SK-N-SH treated with all-trans-retinoic acid at 6 μM for 48 hours (cell line): ENCODE results near the gene USH2A.

Experiments used
- ATAC-seq: fragments of 200-7000 bp; cut with Tn5 transposase; 3 replicates; pipeline ENCODE4 v1.9.1; 2020; ENCODE audit warnings: mild to moderate bottlenecking, moderate library complexity
- BACH2 ChIP-seq: fragments of 250-450 bp; sonication (Bioruptor Pico); IDR thresholded peaks from 2 replicates; pipeline ENCODE4 v1.9.0; 2021; ENCODE audit warnings: mild to moderate bottlenecking, borderline replicate concordance
- CSDC2 ChIP-seq: fragments of 250-450 bp; sonication (Bioruptor Pico); IDR thresholded peaks from 2 replicates; pipeline ENCODE4 v1.5.0; 2020; ENCODE audit warnings: mild to moderate bottlenecking, moderate library complexity
- ESRRG ChIP-seq: fragments of 250-450 bp; sonication (Bioruptor Pico); IDR thresholded peaks from 2 replicates; pipeline ENCODE4 v1.6.1; 2021; ENCODE audit warnings: mild to moderate bottlenecking
- GLIS3 ChIP-seq: fragments of 250-450 bp; sonication (Bioruptor Pico); IDR thresholded peaks from 2 replicates; pipeline ENCODE4 v1.5.0; 2020; ENCODE audit warnings: mild to moderate bottlenecking, moderate library complexity
- ISL1 ChIP-seq: fragments of 250-450 bp; sonication (Bioruptor Pico); IDR thresholded peaks from 2 replicates; pipeline ENCODE4 v2.1.2; 2022; ENCODE audit warnings: mild to moderate bottlenecking, moderate library complexity
- OSR1 ChIP-seq: fragments of 250-450 bp; sonication (Bioruptor Pico); IDR thresholded peaks from 2 replicates; pipeline ENCODE4 v1.8.0; 2022; ENCODE audit warnings: moderate library complexity, mild to moderate bottlenecking, inconsistent platforms
- PPARA ChIP-seq: fragments of 250-450 bp; sonication (Bioruptor Pico); IDR thresholded peaks from 2 replicates; pipeline ENCODE4 v1.5.0; 2020; ENCODE audit warnings: mild to moderate bottlenecking, borderline replicate concordance
- RARB ChIP-seq: fragments of 250-450 bp; sonication (Bioruptor Pico); IDR thresholded peaks from 2 replicates; pipeline ENCODE4 v1.8.0; 2021; ENCODE audit warnings: mild to moderate bottlenecking, moderate library complexity
- TCF4 ChIP-seq: fragments of 250-450 bp; sonication (Bioruptor Pico); IDR thresholded peaks from 2 replicates; pipeline ENCODE4 v1.8.0; 2021; ENCODE audit warnings: mild to moderate bottlenecking, moderate library complexity, borderline replicate concordance
- TOX ChIP-seq: fragments of 250-450 bp; sonication (Bioruptor Pico); IDR thresholded peaks from 2 replicates; pipeline ENCODE4 v1.8.0; 2021; ENCODE audit warnings: mild to moderate bottlenecking, moderate library complexity, borderline replicate concordance
- ZC3H10 ChIP-seq: fragments of 250-450 bp; sonication (Bioruptor Pico); IDR thresholded peaks from 2 replicates; pipeline ENCODE4 v1.5.1; 2021; ENCODE audit warnings: mild to moderate bottlenecking, moderate library complexity
- ZFP3 ChIP-seq: fragments of 250-450 bp; sonication (Bioruptor Pico); IDR thresholded peaks from 2 replicates; pipeline ENCODE4 v1.5.0; 2020; ENCODE audit warnings: mild to moderate bottlenecking, moderate library complexity
- ZNF565 ChIP-seq: fragments of 450-650 bp; formaldehyde crosslinking; conservative IDR thresholded peaks from 2 replicates; pipeline ENCODE4 v1.5.0; 2020; ENCODE audit warnings: low read depth, mild to moderate bottlenecking, moderate library complexity
- ZNF70 ChIP-seq: fragments of 450-650 bp; formaldehyde crosslinking; IDR thresholded peaks from 2 replicates; pipeline ENCODE4 v1.5.0; 2020; ENCODE audit warnings: mild to moderate bottlenecking, moderate library complexity
- TF ChIP-seq, protein P1 (sequence below): fragments of 250-450 bp; sonication (Bioruptor Pico); IDR thresholded peaks from 2 replicates; pipeline ENCODE4 v1.8.0; 2021; ENCODE audit warnings: low read depth, mild to moderate bottlenecking, moderate library complexity, borderline replicate concordance
- TF ChIP-seq, protein P2 (sequence below): fragments of 250-450 bp; sonication (Bioruptor Pico); IDR thresholded peaks from 2 replicates; pipeline ENCODE4 v1.5.1; 2020; ENCODE audit warnings: low read depth, mild to moderate bottlenecking, moderate library complexity
- TF ChIP-seq, protein P3 (sequence below): fragments of 250-450 bp; sonication (Bioruptor Pico); IDR thresholded peaks from 2 replicates; pipeline ENCODE4 v1.5.0; 2020; ENCODE audit warnings: mild to moderate bottlenecking, moderate library complexity
- TF ChIP-seq, protein P4 (sequence below): fragments of 250-450 bp; sonication (Bioruptor Pico); IDR thresholded peaks from 2 replicates; pipeline ENCODE4 v1.5.1; 2021; ENCODE audit warnings: mild to moderate bottlenecking, moderate library complexity
- TF ChIP-seq, protein P5 (sequence below): fragments of 250-450 bp; sonication (Bioruptor Pico); IDR thresholded peaks from 2 replicates; pipeline ENCODE4 v1.8.0; 2020; ENCODE audit warnings: mild to moderate bottlenecking, moderate library complexity, borderline replicate concordance

Gene USH2A

DNA sequence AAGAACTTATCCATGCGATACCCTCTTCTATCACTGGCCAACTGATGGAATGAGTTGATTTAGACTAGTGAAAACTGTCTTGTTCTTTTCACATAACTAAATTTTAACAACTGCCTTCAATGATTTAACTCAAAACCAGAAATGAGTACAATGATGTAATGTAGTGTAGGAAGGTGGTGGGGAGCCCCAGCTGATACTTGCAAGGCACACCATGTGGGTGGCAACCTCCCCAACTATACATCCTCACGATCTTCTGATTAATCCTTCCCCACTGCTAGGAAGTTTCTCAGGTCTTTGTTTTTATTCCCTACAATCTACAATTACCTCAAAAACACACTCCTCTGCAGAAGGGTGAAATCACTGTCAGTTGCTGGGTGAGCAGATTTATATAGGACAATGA is 755.5 kb downstream of the USH2A start:
- no peak for ATAC-seq
- TF ChIP-seq, protein P1, sequence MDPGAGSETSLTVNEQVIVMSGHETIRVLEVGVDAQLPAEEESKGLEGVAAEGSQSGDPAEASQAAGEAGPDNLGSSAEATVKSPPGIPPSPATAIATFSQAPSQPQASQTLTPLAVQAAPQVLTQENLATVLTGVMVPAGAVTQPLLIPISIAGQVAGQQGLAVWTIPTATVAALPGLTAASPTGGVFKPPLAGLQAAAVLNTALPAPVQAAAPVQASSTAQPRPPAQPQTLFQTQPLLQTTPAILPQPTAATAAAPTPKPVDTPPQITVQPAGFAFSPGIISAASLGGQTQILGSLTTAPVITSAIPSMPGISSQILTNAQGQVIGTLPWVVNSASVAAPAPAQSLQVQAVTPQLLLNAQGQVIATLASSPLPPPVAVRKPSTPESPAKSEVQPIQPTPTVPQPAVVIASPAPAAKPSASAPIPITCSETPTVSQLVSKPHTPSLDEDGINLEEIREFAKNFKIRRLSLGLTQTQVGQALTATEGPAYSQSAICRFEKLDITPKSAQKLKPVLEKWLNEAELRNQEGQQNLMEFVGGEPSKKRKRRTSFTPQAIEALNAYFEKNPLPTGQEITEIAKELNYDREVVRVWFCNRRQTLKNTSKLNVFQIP (CRISPR knock-in tag) = no peak
- TF ChIP-seq PPARA (no peak), ZNF565 (CRISPR knock-in tag) (no peak), ZFP3 (no peak), CSDC2 (CRISPR knock-in tag) (no peak), ISL1 (CRISPR knock-in tag) (no peak), TCF4 (CRISPR knock-in tag) (no peak), OSR1 (no peak), GLIS3 (CRISPR knock-in tag) (no peak)
- TF ChIP-seq, protein P2, sequence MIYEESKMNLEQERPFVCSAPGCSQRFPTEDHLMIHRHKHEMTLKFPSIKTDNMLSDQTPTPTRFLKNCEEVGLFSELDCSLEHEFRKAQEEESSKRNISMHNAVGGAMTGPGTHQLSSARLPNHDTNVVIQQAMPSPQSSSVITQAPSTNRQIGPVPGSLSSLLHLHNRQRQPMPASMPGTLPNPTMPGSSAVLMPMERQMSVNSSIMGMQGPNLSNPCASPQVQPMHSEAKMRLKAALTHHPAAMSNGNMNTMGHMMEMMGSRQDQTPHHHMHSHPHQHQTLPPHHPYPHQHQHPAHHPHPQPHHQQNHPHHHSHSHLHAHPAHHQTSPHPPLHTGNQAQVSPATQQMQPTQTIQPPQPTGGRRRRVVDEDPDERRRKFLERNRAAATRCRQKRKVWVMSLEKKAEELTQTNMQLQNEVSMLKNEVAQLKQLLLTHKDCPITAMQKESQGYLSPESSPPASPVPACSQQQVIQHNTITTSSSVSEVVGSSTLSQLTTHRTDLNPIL = no peak
- TF ChIP-seq, protein P3, sequence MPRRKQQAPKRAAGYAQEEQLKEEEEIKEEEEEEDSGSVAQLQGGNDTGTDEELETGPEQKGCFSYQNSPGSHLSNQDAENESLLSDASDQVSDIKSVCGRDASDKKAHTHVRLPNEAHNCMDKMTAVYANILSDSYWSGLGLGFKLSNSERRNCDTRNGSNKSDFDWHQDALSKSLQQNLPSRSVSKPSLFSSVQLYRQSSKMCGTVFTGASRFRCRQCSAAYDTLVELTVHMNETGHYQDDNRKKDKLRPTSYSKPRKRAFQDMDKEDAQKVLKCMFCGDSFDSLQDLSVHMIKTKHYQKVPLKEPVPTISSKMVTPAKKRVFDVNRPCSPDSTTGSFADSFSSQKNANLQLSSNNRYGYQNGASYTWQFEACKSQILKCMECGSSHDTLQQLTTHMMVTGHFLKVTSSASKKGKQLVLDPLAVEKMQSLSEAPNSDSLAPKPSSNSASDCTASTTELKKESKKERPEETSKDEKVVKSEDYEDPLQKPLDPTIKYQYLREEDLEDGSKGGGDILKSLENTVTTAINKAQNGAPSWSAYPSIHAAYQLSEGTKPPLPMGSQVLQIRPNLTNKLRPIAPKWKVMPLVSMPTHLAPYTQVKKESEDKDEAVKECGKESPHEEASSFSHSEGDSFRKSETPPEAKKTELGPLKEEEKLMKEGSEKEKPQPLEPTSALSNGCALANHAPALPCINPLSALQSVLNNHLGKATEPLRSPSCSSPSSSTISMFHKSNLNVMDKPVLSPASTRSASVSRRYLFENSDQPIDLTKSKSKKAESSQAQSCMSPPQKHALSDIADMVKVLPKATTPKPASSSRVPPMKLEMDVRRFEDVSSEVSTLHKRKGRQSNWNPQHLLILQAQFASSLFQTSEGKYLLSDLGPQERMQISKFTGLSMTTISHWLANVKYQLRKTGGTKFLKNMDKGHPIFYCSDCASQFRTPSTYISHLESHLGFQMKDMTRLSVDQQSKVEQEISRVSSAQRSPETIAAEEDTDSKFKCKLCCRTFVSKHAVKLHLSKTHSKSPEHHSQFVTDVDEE (CRISPR knock-in tag) = no peak
- TF ChIP-seq, protein P4, sequence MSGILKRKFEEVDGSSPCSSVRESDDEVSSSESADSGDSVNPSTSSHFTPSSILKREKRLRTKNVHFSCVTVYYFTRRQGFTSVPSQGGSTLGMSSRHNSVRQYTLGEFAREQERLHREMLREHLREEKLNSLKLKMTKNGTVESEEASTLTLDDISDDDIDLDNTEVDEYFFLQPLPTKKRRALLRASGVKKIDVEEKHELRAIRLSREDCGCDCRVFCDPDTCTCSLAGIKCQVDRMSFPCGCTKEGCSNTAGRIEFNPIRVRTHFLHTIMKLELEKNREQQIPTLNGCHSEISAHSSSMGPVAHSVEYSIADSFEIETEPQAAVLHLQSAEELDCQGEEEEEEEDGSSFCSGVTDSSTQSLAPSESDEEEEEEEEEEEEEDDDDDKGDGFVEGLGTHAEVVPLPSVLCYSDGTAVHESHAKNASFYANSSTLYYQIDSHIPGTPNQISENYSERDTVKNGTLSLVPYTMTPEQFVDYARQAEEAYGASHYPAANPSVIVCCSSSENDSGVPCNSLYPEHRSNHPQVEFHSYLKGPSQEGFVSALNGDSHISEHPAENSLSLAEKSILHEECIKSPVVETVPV (CRISPR knock-in tag) = no peak
- TF ChIP-seq, protein P5, sequence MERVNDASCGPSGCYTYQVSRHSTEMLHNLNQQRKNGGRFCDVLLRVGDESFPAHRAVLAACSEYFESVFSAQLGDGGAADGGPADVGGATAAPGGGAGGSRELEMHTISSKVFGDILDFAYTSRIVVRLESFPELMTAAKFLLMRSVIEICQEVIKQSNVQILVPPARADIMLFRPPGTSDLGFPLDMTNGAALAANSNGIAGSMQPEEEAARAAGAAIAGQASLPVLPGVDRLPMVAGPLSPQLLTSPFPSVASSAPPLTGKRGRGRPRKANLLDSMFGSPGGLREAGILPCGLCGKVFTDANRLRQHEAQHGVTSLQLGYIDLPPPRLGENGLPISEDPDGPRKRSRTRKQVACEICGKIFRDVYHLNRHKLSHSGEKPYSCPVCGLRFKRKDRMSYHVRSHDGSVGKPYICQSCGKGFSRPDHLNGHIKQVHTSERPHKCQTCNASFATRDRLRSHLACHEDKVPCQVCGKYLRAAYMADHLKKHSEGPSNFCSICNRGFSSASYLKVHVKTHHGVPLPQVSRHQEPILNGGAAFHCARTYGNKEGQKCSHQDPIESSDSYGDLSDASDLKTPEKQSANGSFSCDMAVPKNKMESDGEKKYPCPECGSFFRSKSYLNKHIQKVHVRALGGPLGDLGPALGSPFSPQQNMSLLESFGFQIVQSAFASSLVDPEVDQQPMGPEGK (CRISPR knock-in tag) = no peak

DNA sequence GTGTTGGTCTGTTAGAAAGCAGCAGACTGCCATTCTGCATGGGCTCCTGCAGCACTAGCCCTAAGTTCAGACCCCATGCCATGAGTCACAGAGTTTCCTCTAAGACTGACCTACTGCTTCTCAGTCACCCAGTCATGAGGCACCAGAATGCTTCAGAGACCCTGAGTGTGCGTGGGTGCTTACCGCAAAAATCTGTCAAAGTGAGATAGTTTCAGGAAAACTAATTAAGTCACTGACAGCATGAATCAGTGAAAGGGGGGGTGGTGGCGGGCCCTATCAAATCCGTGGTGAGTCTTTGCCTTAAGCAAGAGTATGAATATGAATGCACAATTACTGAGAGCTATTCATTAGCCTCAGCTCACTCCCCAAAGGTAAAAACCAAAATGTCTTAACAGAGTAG is 758.0 kb downstream of the USH2A start:
- ATAC-seq = no peak; the same call in 2 of the 3 replicates
- TF ChIP-seq BACH2 (CRISPR knock-in tag) (no peak), TOX (no peak)
- TF ChIP-seq, protein P3 (CRISPR knock-in tag) = no peak

DNA sequence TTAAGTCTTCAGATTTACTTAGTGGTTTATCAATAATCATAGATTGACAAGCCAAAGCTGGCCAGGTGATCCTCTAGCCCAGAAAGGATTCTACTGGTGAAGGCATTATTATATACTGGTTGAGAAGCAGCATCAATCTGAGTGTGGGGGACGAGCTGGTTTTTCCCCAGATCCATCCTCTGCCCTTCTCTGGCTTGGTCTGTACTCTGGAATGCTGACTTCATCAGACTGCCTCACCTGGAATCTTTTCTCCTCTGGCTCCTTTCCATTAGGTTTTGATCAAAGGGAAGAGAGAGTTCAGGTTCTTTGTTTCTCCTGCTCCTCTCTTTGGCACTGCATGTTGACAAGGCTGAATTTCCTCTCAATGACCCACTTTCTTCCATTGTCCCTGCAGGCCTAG is 762.2 kb downstream of the USH2A start:
- ATAC-seq = no peak
- TF ChIP-seq OSR1 (no peak), PPARA (no peak), TCF4 (CRISPR knock-in tag) (no peak), ZFP3 (no peak), ZC3H10 (CRISPR knock-in tag) (no peak), ZNF70 (CRISPR knock-in tag) (no peak), BACH2 (CRISPR knock-in tag) (no peak), RARB (CRISPR knock-in tag) (no peak), ZNF565 (CRISPR knock-in tag) (no peak), ESRRG (CRISPR knock-in tag) (no peak), TOX (no peak)
- TF ChIP-seq, protein P1 (CRISPR knock-in tag) = no peak
- TF ChIP-seq, protein P5 (CRISPR knock-in tag) = no peak
- TF ChIP-seq, protein P4 (CRISPR knock-in tag) = no peak
